Neural crest cell (in vitro differentiated cells): Measurements from ENCODE around the gene ZSWIM4. TPM values are rescaled to one million over a fixed set of nuclear protein-coding genes. Genes with fewer than 3 reads are reported as not detected.

ENCODE experiments used
- DNase-seq: peaks from one replicate; pipeline ENCODE4 v3.0.0; 2021; ENCODE audit warnings: low read depth, mixed read lengths, low spot score
- H3K27ac Mint-ChIP-seq: one replicate; pipeline ENCODE4 v1.8.0; 2021; ENCODE audit warnings: mild to moderate bottlenecking, mixed read lengths; ENCODE audit not compliant: unreplicated experiment
- H3K27me3 Mint-ChIP-seq: 2 replicates; pipeline ENCODE4 v1.8.0; 2021; ENCODE audit warnings: low read depth, mild to moderate bottlenecking, mixed read lengths
- H3K36me3 Mint-ChIP-seq: 2 replicates; pipeline ENCODE4 v1.8.0; 2021; ENCODE audit warnings: low read depth, mild to moderate bottlenecking, mixed read lengths
- H3K4me1 Mint-ChIP-seq: 2 replicates; pipeline ENCODE4 v1.8.0; 2021; ENCODE audit warnings: mixed read lengths
- H3K4me3 Mint-ChIP-seq: one replicate; pipeline ENCODE4 v1.8.0; 2021; ENCODE audit warnings: mild to moderate bottlenecking, mixed read lengths
- H3K9me3 Mint-ChIP-seq: 2 replicates; pipeline ENCODE4 v1.8.0; 2021; ENCODE audit warnings: mixed read lengths
- CTCF ChIP-seq: fragments of 200-600 bp; sonication (generic); conservative IDR thresholded peaks from 2 replicates; pipeline ENCODE4 v1.5.0; 2021; ENCODE audit warnings: antibody characterized with exemption, mild to moderate bottlenecking
- total RNA-seq: library from RNA; stranded (reverse); gene quantifications from 2 replicates; pipeline ENCODE4 v1.2.1, GENCODE V29; 2021

ZSWIM4 gene
- total RNA-seq, 1 donor from 2014 or later, result 19.9 TPM

- no peaks in the 10 kb centered on the region for H3K4me1 Mint-ChIP-seq
- no peaks in the 10 kb centered on the region for H3K9me3 Mint-ChIP-seq
- no peak overlapping the region for H3K27ac Mint-ChIP-seq
- no peak for DNase-seq
- TF ChIP-seq CTCF, result no peak
- H3K27me3 Mint-ChIP-seq, result no peaks in the 10 kb centered on the region
- no peak overlapping the region for H3K4me3 Mint-ChIP-seq
- H3K36me3 Mint-ChIP-seq, result peaks cover 7% of the 10 kb centered on the region
These were observed 13.6 kb downstream of the ZSWIM4 start for GRCh38 chr19:13808856-13809255.

GRCh38 chr19:13812544-13812943 lies 17.3 kb downstream of the ZSWIM4 start:
- Mint-ChIP-seq H3K4me1 (no peaks in the 10 kb centered on the region), H3K27ac (no peak overlapping the region), H3K4me3 (no peak overlapping the region), H3K9me3 (no peaks in the 10 kb centered on the region), H3K27me3 (no peaks in the 10 kb centered on the region), H3K36me3 (peaks cover 5% of the 10 kb centered on the region)
- DNase-seq, result no peak
- TF ChIP-seq CTCF, result no peak

GRCh38 chr19:13813147-13813546 lies 17.9 kb downstream of the ZSWIM4 start:
- no peaks in the 10 kb centered on the region for H3K27me3 Mint-ChIP-seq
- H3K36me3 Mint-ChIP-seq, result peaks cover 5% of the 10 kb centered on the region

GRCh38 chr19:13814550-13814949 lies 19.3 kb downstream of the ZSWIM4 start:
- Mint-ChIP-seq H3K9me3 (no peaks in the 10 kb centered on the region), H3K27me3 (no peaks in the 10 kb centered on the region), H3K4me3 (no peak overlapping the region), H3K36me3 (peaks cover 5% of the 10 kb centered on the region), H3K27ac (no peak overlapping the region), H3K4me1 (peaks cover 6% of the 10 kb centered on the region)
- no peak for TF ChIP-seq CTCF
- no peak for DNase-seq

More at GRCh38 chr19:13813147-13813546, 17.9 kb downstream of the ZSWIM4 start:
- no peak for TF ChIP-seq CTCF
- Mint-ChIP-seq H3K9me3 (no peaks in the 10 kb centered on the region), H3K4me1 (peaks cover 2% of the 10 kb centered on the region), H3K27ac (no peak overlapping the region), H3K4me3 (no peak overlapping the region)
- no peak for DNase-seq

- Mint-ChIP-seq H3K4me3 (no peak overlapping the region), H3K9me3 (no peaks in the 10 kb centered on the region), H3K36me3 (peaks cover 5% of the 10 kb centered on the region), H3K27ac (no peak overlapping the region), H3K4me1 (peaks cover 6% of the 10 kb centered on the region), H3K27me3 (no peaks in the 10 kb centered on the region)
- DNase-seq, result no peak
- no peak for TF ChIP-seq CTCF
These were observed 21.9 kb downstream of the ZSWIM4 start for GRCh38 chr19:13817018-13817614.
